ENCODE results near the gene SATB2. TPM values are rescaled to one million over a fixed set of nuclear protein-coding genes. Genes with fewer than 3 reads are reported as not detected.

The SATB2 gene
- total RNA-seq: 9.2 and 10.1 TPM in 2 replicates
- long read RNA-seq, partial matches to known transcripts: 2 of 3 reads
- long read RNA-seq, other reads (novel, unspliced or antisense): 1 of 3 reads

GRCh38 chr2:199457147-199458008 lies at the start of gene SATB2:
TSS of gene SATB2 (minus strand) at chr2:199457939. CDS start at chr2:199456037, 1,902 bp downstream.
- no peak within 1 kb of the TSS for H3K27ac Mint-ChIP-seq (ENCODE audit: unreplicated experiment)
- peaks cover 30% of the 10 kb centered on the region for H3K4me1 Mint-ChIP-seq
- peaks cover 84% of the 10 kb centered on the region for H3K27me3 Mint-ChIP-seq (ENCODE audit: low read depth)
- H3K4me3 Mint-ChIP-seq: peak within 1 kb of the TSS; percentile 92
- no peaks in the 10 kb centered on the region for H3K9me3 Mint-ChIP-seq
- peak; percentile 39 for DNase-seq (ENCODE audit: low read depth, low spot score)
- no peaks in the 10 kb centered on the region for H3K36me3 Mint-ChIP-seq (ENCODE audit: low read depth)
- TF ChIP-seq CTCF (conservative IDR thresholded peaks at IDR 0.05): no peak

GRCh38 chr2:199505755-199506403 lies 48.1 kb upstream of the SATB2 start:
- no peaks in the 10 kb centered on the region for H3K27me3 Mint-ChIP-seq (ENCODE audit: low read depth)

GRCh38 chr2:199503148-199503547 lies 45.4 kb upstream of the SATB2 start:
- H3K27ac Mint-ChIP-seq (ENCODE audit: unreplicated experiment): no peak overlapping the region
- H3K9me3 Mint-ChIP-seq: no peaks in the 10 kb centered on the region
- no peaks in the 10 kb centered on the region for H3K36me3 Mint-ChIP-seq (ENCODE audit: low read depth)
- H3K4me1 Mint-ChIP-seq: no peaks in the 10 kb centered on the region
- no peaks in the 10 kb centered on the region for H3K27me3 Mint-ChIP-seq (ENCODE audit: low read depth)
- TF ChIP-seq CTCF (conservative IDR thresholded peaks at IDR 0.05): no peak
- H3K4me3 Mint-ChIP-seq: no peak overlapping the region
- no peak for DNase-seq (ENCODE audit: low read depth, low spot score)

More at GRCh38 chr2:199505755-199506403, 48.1 kb upstream of the SATB2 start:
- no peak for TF ChIP-seq CTCF (conservative IDR thresholded peaks at IDR 0.05)
- no peaks in the 10 kb centered on the region for H3K36me3 Mint-ChIP-seq (ENCODE audit: low read depth)
- no peak overlapping the region for H3K27ac Mint-ChIP-seq (ENCODE audit: unreplicated experiment)
- H3K4me3 Mint-ChIP-seq: no peak overlapping the region
- no peaks in the 10 kb centered on the region for H3K9me3 Mint-ChIP-seq
- H3K4me1 Mint-ChIP-seq: no peaks in the 10 kb centered on the region
- no peak for DNase-seq (ENCODE audit: low read depth, low spot score)

GRCh38 chr2:199499005-199499404 lies 41.3 kb upstream of the SATB2 start:
- no peaks in the 10 kb centered on the region for H3K4me1 Mint-ChIP-seq

GRCh38 chr2:199495147-199495546 lies 37.4 kb upstream of the SATB2 start:
- Mint-ChIP-seq H3K27me3 (ENCODE audit: low read depth) (no peaks in the 10 kb centered on the region), H3K9me3 (no peaks in the 10 kb centered on the region), H3K4me1 (no peaks in the 10 kb centered on the region), H3K27ac (ENCODE audit: unreplicated experiment) (no peak overlapping the region), H3K36me3 (ENCODE audit: low read depth) (no peaks in the 10 kb centered on the region), H3K4me3 (no peak overlapping the region)
- TF ChIP-seq CTCF (conservative IDR thresholded peaks at IDR 0.05): no peak
- no peak for DNase-seq (ENCODE audit: low read depth, low spot score)

More at GRCh38 chr2:199499005-199499404, 41.3 kb upstream of the SATB2 start:
- no peaks in the 10 kb centered on the region for H3K9me3 Mint-ChIP-seq
- no peak overlapping the region for H3K27ac Mint-ChIP-seq (ENCODE audit: unreplicated experiment)
- no peak for TF ChIP-seq CTCF (conservative IDR thresholded peaks at IDR 0.05)
- no peaks in the 10 kb centered on the region for H3K27me3 Mint-ChIP-seq (ENCODE audit: low read depth)
- H3K4me3 Mint-ChIP-seq: no peak overlapping the region
- DNase-seq (ENCODE audit: low read depth, low spot score): no peak
- H3K36me3 Mint-ChIP-seq (ENCODE audit: low read depth): no peaks in the 10 kb centered on the region
